ENCODE data around the gene DNAL1.
"Not testable (repeated sequence)": the region's sequence is repeated elsewhere in the genome, so short reads cannot be mapped to it uniquely, and the experiment has no call there.

Gene DNAL1

DNA sequence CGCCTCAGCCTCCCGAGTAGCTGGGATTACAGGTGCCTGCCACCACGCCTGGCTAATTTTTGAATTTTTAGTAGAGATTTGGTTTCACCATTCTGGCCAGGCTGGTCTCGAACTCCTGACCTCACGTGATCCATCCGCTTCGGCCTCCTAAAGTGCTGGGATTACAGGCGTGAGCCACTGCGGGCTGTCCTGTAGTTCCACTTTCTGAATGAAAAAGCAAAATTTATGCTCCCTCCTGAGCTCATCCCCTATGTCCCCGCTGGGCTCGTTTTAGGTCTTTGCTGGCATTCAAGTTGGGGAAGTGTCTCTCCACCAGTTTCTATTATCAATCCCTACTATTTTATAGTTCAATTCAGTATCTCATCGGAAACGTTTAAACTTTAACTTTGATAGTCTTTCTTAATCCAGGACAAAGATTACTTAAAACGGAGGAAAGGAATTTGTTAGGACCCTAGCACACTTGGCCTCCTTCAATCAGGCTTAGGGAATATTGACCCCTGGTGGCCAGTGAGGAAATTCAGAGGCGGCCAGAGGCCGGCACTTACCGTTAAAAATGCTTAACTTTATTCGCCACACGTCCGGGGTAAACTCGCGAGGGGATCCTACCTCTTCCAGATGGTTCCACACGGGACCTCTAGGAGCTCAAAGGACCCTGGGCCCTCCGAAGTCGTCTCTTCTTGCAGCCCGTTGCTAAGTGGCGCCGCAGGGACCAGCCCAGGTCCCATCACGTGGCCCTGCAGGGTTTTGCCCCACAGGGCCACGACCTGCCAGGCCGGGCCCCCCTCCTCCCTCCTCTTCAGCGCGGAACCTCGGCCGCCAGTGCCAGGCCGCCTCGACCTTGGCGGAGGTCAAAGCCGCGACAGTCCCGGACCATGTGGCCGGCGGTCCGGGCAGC lies 11.4 kb upstream of the DNAL1 start:
- no peak overlapping the region for H3K27ac ChIP-seq
- H4K20me1 ChIP-seq, result peaks cover 0 to 8% (median 0%) of the 10 kb centered on the region in 11 experiments; a peak in 1 of 22 replicates
- H3K4me3 ChIP-seq, result peak overlapping the region; percentile 28 to 62 (median 40); a peak in 17 of 20 replicates
- no peak for TF ChIP-seq Cebpa-rat (IDR thresholded peaks at IDR 0.05)
- H3K4me1 ChIP-seq, result peaks cover 7 to 9% (median 8%) of the 10 kb centered on the region in 10 experiments; a peak in 14 of 20 replicates
- H3K36me3 ChIP-seq, result no peaks in the 10 kb centered on the region
- H3K9me3 ChIP-seq (replicated peaks in 1 of 11), result no peaks in the 10 kb centered on the region
- H3K27me3 ChIP-seq, result peaks cover 35 to 48% (median 44%) of the 10 kb centered on the region in 11 experiments
- H3K9ac ChIP-seq, result peak overlapping the region in 6 of 11 experiments; percentile 9 to 53 (median 40); a peak in 7 of 22 replicates
- peak overlapping the region; percentile 47 to 86 (median 63) for H3K4me2 ChIP-seq

DNA sequence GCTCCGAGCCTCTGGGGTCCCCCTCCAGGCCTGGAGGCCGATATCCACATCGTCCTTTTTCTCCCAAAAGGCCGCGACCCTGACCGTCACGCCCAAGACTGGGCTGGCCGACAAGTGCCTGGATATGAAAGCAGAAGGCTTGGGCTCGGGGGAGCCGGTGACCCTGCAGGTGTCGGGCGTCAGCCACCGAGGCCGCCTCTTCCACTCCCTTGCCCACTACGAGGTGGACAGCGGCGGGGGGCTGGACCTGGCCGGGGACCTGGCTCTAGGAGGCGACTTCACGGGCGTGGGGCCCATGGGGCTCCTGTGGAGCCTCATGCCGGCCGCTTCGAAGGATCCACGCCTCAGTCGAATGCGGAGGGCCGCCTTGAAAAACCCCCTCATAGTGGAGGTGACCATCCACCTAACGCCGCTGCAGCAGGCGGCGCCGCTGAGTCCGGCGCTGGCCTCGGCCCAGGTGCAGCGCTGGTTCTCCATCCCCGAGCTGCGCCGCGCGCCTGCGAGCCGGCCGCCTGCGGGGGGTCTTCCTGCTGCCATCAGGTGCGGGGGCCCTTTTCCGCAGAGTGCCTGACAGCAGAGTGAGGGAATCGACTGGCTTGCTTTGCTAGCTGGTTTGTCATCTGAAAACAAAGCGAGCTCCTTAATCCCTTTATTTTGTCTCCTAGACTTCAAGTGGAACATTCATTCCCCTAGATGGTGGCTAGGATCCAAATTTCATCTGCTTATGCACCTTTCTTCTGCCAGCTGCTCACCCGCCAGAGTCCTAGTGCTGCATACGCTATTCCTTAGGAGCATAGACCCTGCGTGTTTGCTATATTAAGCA lies 10.6 kb upstream of the DNAL1 start:
- no peak for TF ChIP-seq Cebpa-rat (IDR thresholded peaks at IDR 0.05)
- Histone ChIP-seq H3K36me3 (no peaks in the 10 kb centered on the region), H3K4me2 (peak overlapping the region; percentile 47 to 86 (median 63)), H3K27ac (no peak overlapping the region), H3K9me3 (replicated peaks in 1 of 11) (no peaks in the 10 kb centered on the region), H3K9ac (peak overlapping the region in 5 of 11 experiments; percentile 11 to 53 (median 45); a peak in 6 of 22 replicates), H3K4me3 (peak overlapping the region; percentile 28 to 62 (median 40); a peak in 16 of 20 replicates), H3K27me3 (peaks cover 35 to 48% (median 44%) of the 10 kb centered on the region in 11 experiments), H4K20me1 (peaks cover 0 to 8% (median 0%) of the 10 kb centered on the region in 11 experiments; a peak in 1 of 22 replicates), H3K4me1 (peaks cover 7 to 9% (median 8%) of the 10 kb centered on the region in 10 experiments; a peak in 14 of 20 replicates)

- H3K27me3 ChIP-seq, result peaks cover 35 to 48% (median 44%) of the 10 kb centered on the region in 11 experiments
Measured at GRCh38 chr14:73636355-73636754, 8.4 kb upstream of the DNAL1 start.

DNA sequence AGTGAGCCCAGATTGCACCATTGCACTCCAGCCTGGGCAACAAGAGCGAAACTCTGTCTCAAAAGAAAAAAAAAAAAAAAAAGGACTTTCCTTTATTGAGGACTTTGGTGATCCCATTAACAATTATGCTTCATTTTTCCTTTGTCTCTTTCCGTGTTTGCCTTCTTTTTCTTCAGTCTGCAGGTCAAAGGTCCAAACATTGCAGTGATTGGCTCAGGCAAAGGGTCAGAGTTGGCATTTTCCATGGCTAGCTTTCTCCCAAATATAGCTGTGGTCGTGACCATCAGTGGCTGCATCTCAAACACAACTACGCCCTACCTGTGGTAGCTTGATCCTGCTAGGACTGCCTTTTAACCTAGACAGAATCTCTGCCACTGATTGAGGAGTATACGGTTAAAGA lies 7.0 kb upstream of the DNAL1 start:
- no peaks in the 10 kb centered on the region for H3K9me3 ChIP-seq (replicated peaks in 1 of 11)
- no peak for TF ChIP-seq Cebpa-rat (IDR thresholded peaks at IDR 0.05)

More at GRCh38 chr14:73636355-73636754, 8.4 kb upstream of the DNAL1 start:
- H3K4me2 ChIP-seq; H3K36me3 ChIP-seq; H3K9me3 ChIP-seq (replicated peaks in 1 of 11); H3K4me1 ChIP-seq; H3K9ac ChIP-seq; H4K20me1 ChIP-seq; H3K4me3 ChIP-seq; H3K27ac ChIP-seq: not testable (repeated sequence)

GRCh38 chr14:73640796-73641365 lies 3.9 kb upstream of the DNAL1 start:
- no peaks in the 10 kb centered on the region for H3K36me3 ChIP-seq
- H3K27me3 ChIP-seq, result peaks cover 3 to 12% (median 8%) of the 10 kb centered on the region in 11 experiments
- H3K4me3 ChIP-seq, result no peak overlapping the region
- no peak overlapping the region for H3K9ac ChIP-seq
- peaks cover 8 to 17% (median 15%) of the 10 kb centered on the region in 10 experiments for H3K4me1 ChIP-seq
- no peak overlapping the region for H3K27ac ChIP-seq
- H3K4me2 ChIP-seq, result no peak overlapping the region
- no peaks in the 10 kb centered on the region for H4K20me1 ChIP-seq
- TF ChIP-seq Cebpa-rat (IDR thresholded peaks at IDR 0.05), result no peak
- no peaks in the 10 kb centered on the region for H3K9me3 ChIP-seq (replicated peaks in 1 of 11)

More for the DNA sequence above, 7.0 kb upstream of the DNAL1 start:
- Histone ChIP-seq H4K20me1 (peaks cover 0 to 8% (median 0%) of the 10 kb centered on the region in 11 experiments; a peak in 1 of 22 replicates), H3K27me3 (peaks cover 34 to 43% (median 39%) of the 10 kb centered on the region in 11 experiments), H3K9ac (no peak overlapping the region), H3K27ac (no peak overlapping the region), H3K4me3 (no peak overlapping the region), H3K4me2 (no peak overlapping the region), H3K36me3 (no peaks in the 10 kb centered on the region), H3K4me1 (peaks cover 7 to 9% (median 8%) of the 10 kb centered on the region in 10 experiments; a peak in 14 of 20 replicates)

GRCh38 chr14:73645248-73645610 lies 443 bp downstream of the DNAL1 start:
- Histone ChIP-seq H3K9me3 (replicated peaks in 1 of 11) (no peaks in the 10 kb centered on the region), H4K20me1 (no peaks in the 10 kb centered on the region), H3K9ac (peak overlapping the region; percentile 70 to 89 (median 81)), H3K27me3 (no peaks in the 10 kb centered on the region), H3K27ac (peak overlapping the region; percentile 67 to 82 (median 79); a peak in 20 of 22 replicates), H3K4me3 (peak overlapping the region; percentile 71 to 94 (median 82)), H3K36me3 (no peaks in the 10 kb centered on the region), H3K4me2 (peak overlapping the region; percentile 81 to 96 (median 94)), H3K4me1 (peaks cover 9 to 19% (median 16%) of the 10 kb centered on the region in 10 experiments)
- no peak for TF ChIP-seq Cebpa-rat (IDR thresholded peaks at IDR 0.05)

DNA sequence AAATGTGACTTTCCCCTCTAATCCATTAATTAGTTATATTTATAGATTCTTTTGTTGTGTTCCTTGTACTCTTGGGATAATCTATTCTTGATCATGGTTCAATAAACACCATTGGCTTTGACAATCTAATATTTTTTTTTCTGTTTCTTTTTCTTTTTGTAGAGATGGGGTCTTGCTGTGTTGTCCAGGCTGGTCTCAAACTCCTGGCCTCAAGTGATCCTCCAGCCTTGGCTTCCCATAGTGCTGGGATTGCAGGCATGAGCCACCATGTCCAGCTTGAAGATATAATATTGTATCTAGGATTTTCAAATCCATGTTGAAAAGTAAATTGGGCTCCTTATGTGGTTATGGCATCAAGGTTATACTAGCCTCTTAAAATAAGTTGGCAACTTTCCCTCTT lies 6.2 kb downstream of the DNAL1 start:
- Histone ChIP-seq H3K9me3 (replicated peaks in 1 of 11) (peaks cover 0 to 8% (median 8%) of the 10 kb centered on the region in 11 experiments; a peak in 14 of 22 replicates), H3K4me3 (no peak overlapping the region), H3K36me3 (peaks cover 12 to 31% (median 21%) of the 10 kb centered on the region in 11 experiments; a peak in 21 of 22 replicates), H3K27ac (no peak overlapping the region), H3K9ac (no peak overlapping the region), H3K4me1 (peaks cover 0 to 1% (median 0%) of the 10 kb centered on the region in 10 experiments; a peak in 3 of 20 replicates), H4K20me1 (no peaks in the 10 kb centered on the region), H3K4me2 (no peak overlapping the region), H3K27me3 (no peaks in the 10 kb centered on the region)
- TF ChIP-seq Cebpa-rat (IDR thresholded peaks at IDR 0.05), result no peak

DNA sequence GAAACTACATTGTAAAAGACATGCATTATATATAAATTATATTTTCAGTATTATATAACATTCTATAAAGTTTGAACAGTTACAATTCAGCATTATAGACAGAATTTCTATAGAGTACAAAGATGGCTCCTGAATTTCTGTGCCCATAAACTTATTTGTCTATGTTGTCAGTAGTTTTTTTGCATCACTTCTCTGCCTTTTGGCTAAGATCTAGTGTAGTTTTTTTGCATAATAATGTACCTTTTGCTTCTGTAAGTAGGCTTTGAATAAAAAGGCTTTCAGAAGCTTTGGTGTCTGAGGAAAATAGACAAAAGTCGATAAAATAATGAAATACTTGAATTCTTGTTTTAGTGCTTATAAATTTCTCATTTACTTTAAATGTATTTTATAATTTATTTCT lies 11.1 kb downstream of the DNAL1 start:
- Histone ChIP-seq H3K27me3 (no peaks in the 10 kb centered on the region), H3K36me3 (peaks cover 18 to 48% (median 27%) of the 10 kb centered on the region in 11 experiments; a peak in 21 of 22 replicates), H3K9me3 (replicated peaks in 1 of 11) (peaks cover 0 to 8% (median 8%) of the 10 kb centered on the region in 11 experiments; a peak in 14 of 22 replicates), H3K27ac (no peak overlapping the region), H3K4me3 (no peak overlapping the region), H4K20me1 (no peaks in the 10 kb centered on the region), H3K4me1 (no peaks in the 10 kb centered on the region), H3K4me2 (no peak overlapping the region), H3K9ac (no peak overlapping the region)
- TF ChIP-seq Cebpa-rat (IDR thresholded peaks at IDR 0.05), result no peak

DNA sequence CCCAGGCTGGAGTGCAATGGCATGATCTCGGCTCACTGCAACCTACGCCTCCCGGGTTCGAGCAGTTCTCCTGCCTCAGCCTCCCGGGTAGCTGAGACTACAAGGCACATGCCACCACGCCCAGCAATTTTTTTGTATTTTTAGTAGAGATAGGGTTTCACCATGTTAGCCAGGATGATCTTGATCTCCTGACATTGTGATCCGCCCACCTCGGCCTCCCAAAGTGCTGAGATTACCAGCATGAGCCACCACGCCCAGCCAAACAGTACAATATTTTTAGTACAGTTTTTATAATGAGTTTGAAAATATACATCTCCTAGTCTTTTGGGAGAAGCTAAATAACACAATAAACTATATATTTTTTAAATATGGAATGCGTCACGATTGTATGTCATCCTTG lies 14.4 kb downstream of the DNAL1 start:
- not testable (repeated sequence) for H3K27me3 ChIP-seq; H3K9me3 ChIP-seq (replicated peaks in 1 of 11); H3K4me1 ChIP-seq; H3K4me3 ChIP-seq; H3K9ac ChIP-seq; H4K20me1 ChIP-seq; H3K4me2 ChIP-seq; H3K27ac ChIP-seq
- peaks cover 7 to 35% (median 12%) of the 10 kb centered on the region in 11 experiments; a peak in 12 of 22 replicates for H3K36me3 ChIP-seq

Data from BLaER1 treated with 17β-estradiol and CSF1 and Interleukin-3, amounts not matched to agents 10 nM and 100 nM (cell line).